OCI-LY3 (cell line): ENCODE results near the gene ALDH1L1.

Experiments used
- H2AFZ ChIP-seq: fragments of 200-600, 300-600 bp; shearing (Covaris generic); 2 replicates; pipeline ENCODE4 v1.6.0; 2014; ENCODE audit warnings: antibody characterized with exemption, low read depth, low read length
- H3K27ac ChIP-seq: fragments of 200-600, 300-600 bp; sonication (generic); 2 replicates; pipeline ENCODE4 v1.5.1; 2014; ENCODE audit warnings: mild to moderate bottlenecking, low read length, moderate library complexity, mixed read lengths
- H3K27me3 ChIP-seq: fragments of 200-600, 300-600 bp; sonication (generic); 2 replicates; pipeline ENCODE4 v1.6.1; 2014; ENCODE audit warnings: low read depth, low read length, mixed read lengths
- H3K36me3 ChIP-seq: fragments of 200-600, 300-600 bp; sonication (generic); replicated peaks from 2 replicates; pipeline ENCODE3; 2014; ENCODE audit warnings: low read depth, low read length, mixed read lengths
- H3K4me1 ChIP-seq: fragments of 300-600, 200-600 bp; sonication (generic); 2 replicates; pipeline ENCODE4 v1.6.1; 2014; ENCODE audit warnings: low read length, mixed read lengths
- H3K4me2 ChIP-seq: fragments of 200-600, 300-600 bp; sonication (generic); 2 replicates; pipeline ENCODE4 v1.6.1; 2014; ENCODE audit warnings: low read length, mixed read lengths
- H3K4me3 ChIP-seq: fragments of 300-600, 200-600 bp; sonication (generic); 2 replicates; pipeline ENCODE4 v1.5.1; 2014; ENCODE audit warnings: antibody characterized with exemption, mild to moderate bottlenecking, low read length, moderate library complexity
- H3K79me2 ChIP-seq: fragments of 300-600, 200-600 bp; shearing (Covaris generic); 2 replicates; pipeline ENCODE4 v1.6.1; 2014; ENCODE audit warnings: mild to moderate bottlenecking, low read length, mixed read lengths
- H3K9ac ChIP-seq: fragments of 300-600, 200-600 bp; shearing (Covaris generic); 2 replicates; pipeline ENCODE4 v1.6.0; 2014; ENCODE audit warnings: mild to moderate bottlenecking, low read length, moderate library complexity
- H3K9me3 ChIP-seq: fragments of 200-600, 300-600 bp; shearing (Covaris generic); 2 replicates; pipeline ENCODE4 v1.6.1; 2014; ENCODE audit warnings: low read length, mixed read lengths; ENCODE audit not compliant: insufficient read depth
- H4K20me1 ChIP-seq: fragments of 200-600, 300-600 bp; sonication (generic); 2 replicates; pipeline ENCODE4 v1.6.1; 2016; ENCODE audit warnings: low read length, mixed read lengths; ENCODE audit not compliant: insufficient read depth
- CTCF ChIP-seq: fragments of 200-600, 300-600 bp; sonication (generic); IDR thresholded peaks from 2 replicates; pipeline ENCODE4 v1.5.1; 2014; ENCODE audit warnings: antibody characterized with exemption, low read length, low read depth
- EZH2phosphoT487 ChIP-seq: fragments of 200-600 bp; shearing (Covaris generic); IDR thresholded peaks from 2 replicates; pipeline ENCODE4 v1.6.1; 2018; ENCODE audit warnings: antibody characterized with exemption, mixed run types, low read depth

The ALDH1L1 gene

DNA sequence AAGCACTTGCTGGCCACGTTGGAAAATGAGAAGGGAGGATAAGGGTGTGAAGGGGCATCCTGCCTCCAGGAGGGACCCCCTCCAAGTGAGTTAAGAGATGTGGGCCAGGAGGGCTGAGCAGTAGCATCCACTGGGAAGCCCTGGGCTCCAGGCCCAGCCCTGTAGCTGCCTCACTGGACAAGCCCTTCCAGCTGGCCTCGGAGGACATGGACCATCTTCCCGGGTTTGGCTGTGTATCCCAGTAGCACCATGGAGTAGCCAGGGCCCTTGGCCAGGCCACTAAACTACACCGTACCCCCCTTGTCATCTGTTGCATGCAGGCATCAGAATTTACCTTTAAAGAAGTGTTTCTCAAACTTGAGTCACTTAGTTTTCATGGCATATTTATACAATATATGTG, 29.4 kb upstream of the ALDH1L1 start:
- Histone ChIP-seq H3K27ac (no peak overlapping the region), H3K4me1 (no peaks in the 10 kb centered on the region), H3K4me3 (no peak overlapping the region), H3K79me2 (no peaks in the 10 kb centered on the region), H3K9me3 (no peaks in the 10 kb centered on the region), H3K27me3 (no peaks in the 10 kb centered on the region; the same call in 1 of the 2 replicates), H2AFZ (no peak overlapping the region), H3K4me2 (no peak overlapping the region), H3K36me3 (no peaks in the 10 kb centered on the region), H3K9ac (no peak overlapping the region), H4K20me1 (no peaks in the 10 kb centered on the region)
- TF ChIP-seq CTCF (no peak), EZH2phosphoT487 (no peak)

DNA sequence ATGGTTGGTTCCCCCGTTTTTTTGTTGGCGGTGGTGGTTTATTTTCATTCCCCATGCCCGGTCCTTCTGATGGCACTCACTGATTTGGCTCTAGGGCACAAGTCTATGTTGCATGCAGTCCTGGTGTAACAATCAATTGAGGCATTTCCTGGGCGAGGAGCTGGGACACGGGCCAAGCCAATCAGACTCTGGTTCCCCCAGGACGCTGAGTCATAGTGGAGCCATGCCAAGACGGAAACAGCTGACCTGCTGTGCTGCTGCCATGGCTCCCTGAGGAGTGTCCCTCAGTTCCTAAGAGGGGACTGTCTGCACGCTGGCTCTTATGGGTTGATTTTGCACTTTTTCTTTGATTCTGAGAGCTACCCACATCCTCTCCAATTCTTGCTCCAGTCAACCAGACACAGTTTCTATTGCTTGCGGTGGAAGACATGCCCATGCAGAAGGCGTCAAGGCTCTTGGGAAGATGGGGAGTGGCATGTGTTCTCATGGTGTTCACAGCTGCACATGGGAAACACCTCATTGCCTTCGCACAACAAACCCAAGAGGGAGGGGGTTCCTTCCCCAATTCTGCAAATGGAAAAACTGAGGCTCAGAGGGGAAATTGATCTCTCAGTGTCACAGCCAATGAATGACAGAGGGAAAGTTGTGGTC, 28.3 kb upstream of the ALDH1L1 start:
- no peaks in the 10 kb centered on the region for H3K4me1 ChIP-seq
- H3K36me3 ChIP-seq = no peaks in the 10 kb centered on the region
- no peak overlapping the region for H3K4me2 ChIP-seq
- H3K79me2 ChIP-seq = no peaks in the 10 kb centered on the region
- H2AFZ ChIP-seq = no peak overlapping the region
- H3K9me3 ChIP-seq = no peaks in the 10 kb centered on the region
- H3K4me3 ChIP-seq = no peak overlapping the region
- no peaks in the 10 kb centered on the region; the same call in 1 of the 2 replicates for H3K27me3 ChIP-seq
- TF ChIP-seq EZH2phosphoT487 = no peak
- no peak for TF ChIP-seq CTCF
- H4K20me1 ChIP-seq = no peaks in the 10 kb centered on the region
- no peak overlapping the region for H3K9ac ChIP-seq
- H3K27ac ChIP-seq = no peak overlapping the region

DNA sequence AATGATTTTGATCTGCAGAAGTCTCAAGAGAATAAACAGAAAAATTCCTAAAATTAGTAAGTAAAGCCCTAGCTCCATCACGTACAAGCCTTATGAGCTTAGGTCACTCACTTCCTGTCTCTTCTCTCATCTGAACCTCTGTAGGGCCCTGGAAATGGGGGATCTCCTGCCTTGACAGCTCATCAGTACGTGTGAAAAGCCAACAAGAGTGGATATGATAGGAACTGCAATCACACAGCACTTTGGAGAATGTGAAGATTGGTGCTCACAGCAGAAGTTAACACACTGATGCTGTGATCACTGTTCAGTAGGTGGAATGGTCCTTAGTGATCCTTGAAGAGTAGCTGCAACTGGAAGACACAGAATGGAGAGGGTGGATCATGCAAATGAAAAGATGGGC, 27.8 kb upstream of the ALDH1L1 start:
- Histone ChIP-seq H3K27ac (no peak overlapping the region), H4K20me1 (no peaks in the 10 kb centered on the region), H3K27me3 (no peaks in the 10 kb centered on the region; the same call in 1 of the 2 replicates), H3K4me1 (no peaks in the 10 kb centered on the region), H3K9me3 (no peaks in the 10 kb centered on the region), H3K4me2 (no peak overlapping the region), H3K9ac (no peak overlapping the region), H3K79me2 (no peaks in the 10 kb centered on the region), H2AFZ (no peak overlapping the region), H3K36me3 (no peaks in the 10 kb centered on the region), H3K4me3 (no peak overlapping the region)
- TF ChIP-seq EZH2phosphoT487 (no peak), CTCF (no peak)

- Histone ChIP-seq H3K4me1 (no peaks in the 10 kb centered on the region), H4K20me1 (no peaks in the 10 kb centered on the region), H3K27ac (no peak overlapping the region), H3K36me3 (no peaks in the 10 kb centered on the region), H3K9ac (no peak overlapping the region), H3K79me2 (no peaks in the 10 kb centered on the region), H3K9me3 (no peaks in the 10 kb centered on the region), H2AFZ (no peak overlapping the region), H3K4me2 (no peak overlapping the region), H3K4me3 (no peak overlapping the region), H3K27me3 (peaks cover 3% of the 10 kb centered on the region; the same call in 1 of the 2 replicates)
- TF ChIP-seq EZH2phosphoT487 (no peak), CTCF (no peak)
Observed at GRCh38 chr3:126207166-126207565, 26.8 kb upstream of the ALDH1L1 start.
